Pancreas (tissue), 10 donors: ENCODE measurements around the gene KLF3. TPM values are rescaled to one million over a fixed set of nuclear protein-coding genes. Genes with fewer than 3 reads are reported as not detected.
"Not testable (repeated sequence)": the region's sequence is repeated elsewhere in the genome, so short reads cannot be mapped to it uniquely, and the experiment has no call there.

Experiments used
- ATAC-seq, 4 donors: fragments of 200-7000 bp; cut with Tn5 transposase; one replicate each; pipeline versions ENCODE4 v1.8.0 to v1.9.1; 2020; ENCODE audit warnings: mild to moderate bottlenecking in 4 of 4, moderate library complexity in 4 of 4
- DNase-seq, 6 donors: peaks; one replicate each; pipeline ENCODE4 v3.0.0-alpha.2; 2020
- FAIRE-seq: peaks from 2 replicates; lab custom pipeline; 2012; peaks lifted over from hg19 to GRCh38; lab: Jason Lieb, UNC
- H3K27ac ChIP-seq, 4 donors: fragments of 200-600 bp; sonication (generic); 1 replicate in 3 of 4; 2 replicates in 1 of 4; pipeline versions ENCODE4 v1.5.0 to v1.8.0; 2020
- H3K27me3 ChIP-seq, 4 donors: fragments of 200-600 bp; one replicate each; pipeline ENCODE4 v1.8.0; 2021
- H3K36me3 ChIP-seq, 3 donors: fragments of 200-600 bp; sonication (generic) in 1 of 3; one replicate each; pipeline versions ENCODE4 v1.5.0 to v1.8.0; 2020 to 2021
- H3K4me1 ChIP-seq, 3 donors: fragments of 200-600 bp; one replicate each; pipeline ENCODE4 v1.8.0; 2021
- H3K4me3 ChIP-seq, 4 donors: fragments of 200-600 bp; sonication (generic) in 2 of 4; one replicate each; pipeline versions ENCODE4 v1.5.0 to v1.8.0; 2020 to 2021
- H3K9me3 ChIP-seq, 4 donors: fragments of 200-600 bp; one replicate each; pipeline ENCODE4 v1.8.0; 2021
- WGBS, 2 donors: extraction: QIAGEN DNeasy Blood & Tissue Kit; methylation state at CpG; one replicate each; pipeline ENCODE4 v1.1.7; 2013; 5-methylcytosine and 5-hydroxymethylcytosine counted together
- intact Hi-C, 3 donors: fragments of 100-400 bp; cut with DNase I; formaldehyde crosslinking; loops; one replicate each; pipeline versions ENCODE4 v1.11.1 to v1.14.2; 2022
- polyA plus RNA-seq, 2 donors: library from polyadenylated mRNA; stranded (reverse); fragments of 200-250 nt; gene quantifications; one replicate each; pipeline ENCODE4 v1.2.3, GENCODE V29; 2013
- total RNA-seq, 6 donors: library from RNA; stranded (reverse); fragmentation: NEBNext Ultra II Directional in 4 of 6; extraction: Animal tissue kit (Norgen Biotek cat#: 25700) in 4 of 6; gene quantifications; one replicate each; pipeline versions ENCODE4 v1.2.1 to v1.2.4, GENCODE V29; 2021 to 2023
- TF ChIP-seq, protein P1 (sequence below), 4 donors: fragments of 200-600 bp; sonication (generic) in 3 of 4; IDR thresholded peaks; one replicate each; pipeline versions ENCODE4 v1.5.0 to v1.8.0; 2021; ENCODE audit warnings: antibody characterized with exemption in 4 of 4
- donor health status: healthy with polysubstance abuse.
- donor health status: DM: no; HTN: no; CAD: no; lungs with moderate emphysema.
- donor health status: DM: no; HTN: no; CAD: no.
- donor health status: control.
- donor health status: control.
- donor health status: Bipolar disorder and iron deficiency.
- donor health status: DM: yes; HTN: yes; CAD: no.
- donor health status: DM: no; HTN: no; CAD: no.
- donor health status: DM: no; HTN: no; CAD: no.
- donor health status: DM: yes; HTN: yes; CAD: no.

The KLF3 gene
- total and polyA plus RNA-seq, 8 donors, result 8.7 to 33.4 (median 25.0) TPM

DNA sequence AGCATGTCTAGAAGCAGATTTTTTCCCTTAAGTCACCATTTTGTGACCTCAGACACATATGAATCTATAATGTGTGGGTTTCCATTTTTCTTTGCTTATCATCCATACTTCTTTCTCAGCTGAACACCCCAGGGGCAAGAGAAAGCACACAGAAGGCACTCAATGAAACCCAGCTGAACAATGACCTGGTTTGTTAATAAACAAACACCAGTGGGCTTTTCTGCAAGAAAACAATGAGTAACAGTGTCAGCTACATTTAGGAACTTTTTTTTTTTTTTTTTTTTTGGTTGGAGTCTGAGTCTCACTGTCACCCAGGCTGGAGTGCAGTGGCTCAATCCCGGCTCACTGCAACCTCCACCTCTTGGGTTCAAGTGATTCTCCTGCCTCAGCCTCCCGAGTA lies 40.7 kb upstream of the KLF3 start:
- Histone ChIP-seq H3K36me3 (no peaks in the 10 kb centered on the region), H3K4me1 (peaks cover 0 to 13% (median 7%) of the 10 kb centered on the region in 3 donors), H3K4me3 (no peak overlapping the region), H3K9me3 (no peaks in the 10 kb centered on the region), H3K27ac (no peak overlapping the region), H3K27me3 (no peaks in the 10 kb centered on the region)
- intact Hi-C loops, result no loop called here
- TF ChIP-seq, protein P1, sequence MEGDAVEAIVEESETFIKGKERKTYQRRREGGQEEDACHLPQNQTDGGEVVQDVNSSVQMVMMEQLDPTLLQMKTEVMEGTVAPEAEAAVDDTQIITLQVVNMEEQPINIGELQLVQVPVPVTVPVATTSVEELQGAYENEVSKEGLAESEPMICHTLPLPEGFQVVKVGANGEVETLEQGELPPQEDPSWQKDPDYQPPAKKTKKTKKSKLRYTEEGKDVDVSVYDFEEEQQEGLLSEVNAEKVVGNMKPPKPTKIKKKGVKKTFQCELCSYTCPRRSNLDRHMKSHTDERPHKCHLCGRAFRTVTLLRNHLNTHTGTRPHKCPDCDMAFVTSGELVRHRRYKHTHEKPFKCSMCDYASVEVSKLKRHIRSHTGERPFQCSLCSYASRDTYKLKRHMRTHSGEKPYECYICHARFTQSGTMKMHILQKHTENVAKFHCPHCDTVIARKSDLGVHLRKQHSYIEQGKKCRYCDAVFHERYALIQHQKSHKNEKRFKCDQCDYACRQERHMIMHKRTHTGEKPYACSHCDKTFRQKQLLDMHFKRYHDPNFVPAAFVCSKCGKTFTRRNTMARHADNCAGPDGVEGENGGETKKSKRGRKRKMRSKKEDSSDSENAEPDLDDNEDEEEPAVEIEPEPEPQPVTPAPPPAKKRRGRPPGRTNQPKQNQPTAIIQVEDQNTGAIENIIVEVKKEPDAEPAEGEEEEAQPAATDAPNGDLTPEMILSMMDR (IDR thresholded peaks at IDR 0.05), result no peak
- WGBS, 2 donors, result 93 to 94% methylated on average over 2 of the region's 2 CpGs
- no peak for FAIRE-seq
- no peak for ATAC-seq
- DNase-seq, result no peak

DNA sequence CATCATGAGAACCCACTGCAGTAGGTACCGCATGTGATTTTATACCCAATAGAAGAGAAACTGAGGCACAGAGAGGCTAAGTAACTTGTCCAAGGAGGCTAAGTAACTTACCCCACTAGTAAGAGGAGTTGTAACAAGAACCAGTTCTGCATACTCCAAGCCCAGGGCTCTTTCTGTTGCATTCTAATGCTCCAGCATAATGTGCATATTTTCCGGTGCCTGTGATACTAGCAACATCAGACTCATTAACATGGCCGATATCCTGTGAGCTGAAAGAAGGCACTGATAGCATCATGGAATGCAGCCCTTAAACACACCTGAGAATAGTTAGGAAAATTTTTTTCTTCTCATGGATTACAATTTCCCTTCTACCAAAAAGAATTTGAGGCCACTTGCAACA lies 39.7 kb upstream of the KLF3 start:
- TF ChIP-seq, protein P1 (IDR thresholded peaks at IDR 0.05), result no peak
- 94 to 97% methylated on average over 3 of the region's 3 CpGs for WGBS, 2 donors
- Histone ChIP-seq H3K4me3 (no peak overlapping the region), H3K36me3 (no peaks in the 10 kb centered on the region), H3K27me3 (no peaks in the 10 kb centered on the region), H3K9me3 (no peaks in the 10 kb centered on the region), H3K4me1 (peaks cover 0 to 13% (median 7%) of the 10 kb centered on the region in 3 donors), H3K27ac (no peak overlapping the region)
- no peak for ATAC-seq
- FAIRE-seq, result no peak
- intact Hi-C loops, result no loop called here
- no peak for DNase-seq

DNA sequence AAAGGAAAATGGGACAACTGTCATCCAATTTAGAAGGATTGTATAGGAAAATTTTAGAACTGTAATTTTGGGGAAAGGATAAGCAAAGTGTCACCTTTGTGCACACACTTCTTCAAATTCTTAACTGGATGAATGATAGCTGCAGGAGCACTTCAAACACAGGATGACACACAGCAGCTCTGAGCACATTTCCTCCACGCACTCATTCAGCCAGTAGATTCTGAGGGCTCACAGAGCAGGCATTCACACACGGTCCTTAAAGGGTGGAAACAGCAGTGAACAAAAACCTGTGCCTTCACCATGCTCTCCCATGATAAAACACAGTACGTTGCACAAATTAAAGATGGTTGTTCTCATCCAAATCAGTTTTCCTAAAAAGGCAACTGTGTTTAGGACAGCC lies 38.5 kb upstream of the KLF3 start:
- H3K4me3 ChIP-seq, result no peak overlapping the region
- ATAC-seq (no peak), FAIRE-seq (no peak), DNase-seq (no peak)
- H3K4me1 ChIP-seq, result peaks cover 0 to 9% (median 7%) of the 10 kb centered on the region in 3 donors
- no peaks in the 10 kb centered on the region for H3K27me3 ChIP-seq
- intact Hi-C loops, result no loop called here
- 76 to 77% methylated on average over 3 of the region's 3 CpGs for WGBS, 2 donors
- H3K36me3 ChIP-seq, result no peaks in the 10 kb centered on the region
- TF ChIP-seq, protein P1 (IDR thresholded peaks at IDR 0.05), result no peak
- no peak overlapping the region for H3K27ac ChIP-seq
- no peaks in the 10 kb centered on the region for H3K9me3 ChIP-seq

DNA sequence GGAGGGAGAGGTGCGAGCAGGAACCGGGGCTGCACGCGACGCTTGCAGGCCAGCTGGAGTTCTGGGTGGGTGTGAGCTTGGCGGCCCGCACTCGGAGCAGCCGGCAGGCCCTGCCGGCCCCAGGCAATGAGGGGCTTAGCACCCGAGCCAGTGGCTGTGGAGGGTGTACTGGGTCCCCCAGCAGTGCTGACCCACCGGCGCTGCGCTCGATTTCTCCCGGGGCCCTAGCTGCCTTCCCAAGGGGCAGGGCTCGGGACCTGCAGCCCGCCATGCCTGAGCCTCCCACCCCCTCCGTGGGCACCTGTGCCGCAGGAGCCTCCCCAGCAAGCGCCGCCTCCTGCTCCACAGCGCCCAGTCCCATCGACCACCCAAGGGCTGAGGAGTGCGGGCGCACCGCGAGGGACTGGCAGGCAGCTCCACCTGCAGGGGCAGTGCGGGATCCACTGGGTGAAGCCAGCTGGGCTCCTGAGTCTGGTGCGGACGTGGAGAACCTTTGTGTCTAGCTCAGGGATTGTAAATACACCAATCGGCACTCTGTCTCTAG lies 37.0 kb upstream of the KLF3 start:
- not testable (repeated sequence) for ATAC-seq

DNA sequence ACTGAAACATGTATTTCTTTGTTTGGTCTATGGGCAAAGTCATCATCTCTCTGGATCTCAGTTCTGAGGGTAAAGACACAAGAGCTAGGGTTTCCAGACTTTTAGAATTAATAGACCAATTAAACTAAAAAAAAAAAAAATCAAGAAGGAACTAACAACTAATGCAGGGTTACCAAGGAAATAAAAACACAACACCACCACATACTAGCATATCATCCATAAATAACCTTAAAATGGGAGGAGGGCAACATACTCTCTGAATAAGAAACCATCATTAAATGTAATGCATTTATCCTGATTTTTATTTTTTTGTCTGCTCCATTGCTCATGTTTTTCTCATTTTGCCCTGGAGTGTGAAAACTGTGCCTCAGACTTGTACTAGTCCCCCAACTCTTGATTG lies 33.5 kb upstream of the KLF3 start:
- FAIRE-seq, result no peak
- H3K9me3 ChIP-seq, result no peaks in the 10 kb centered on the region
- H3K36me3 ChIP-seq, result no peaks in the 10 kb centered on the region
- TF ChIP-seq, protein P1 (IDR thresholded peaks at IDR 0.05), result no peak
- intact Hi-C loops, result no loop called here
- H3K27me3 ChIP-seq, result no peaks in the 10 kb centered on the region
- ATAC-seq, result no peak
- no peak for DNase-seq
- no peaks in the 10 kb centered on the region for H3K4me1 ChIP-seq
- H3K27ac ChIP-seq, result no peak overlapping the region
- H3K4me3 ChIP-seq, result no peak overlapping the region

More for the DNA sequence above, 37.0 kb upstream of the KLF3 start:
- H3K27me3 ChIP-seq, intact Hi-C loops, H3K9me3 ChIP-seq, H3K4me1 ChIP-seq, H3K4me3 ChIP-seq, H3K27ac ChIP-seq, FAIRE-seq, H3K36me3 ChIP-seq: not testable (repeated sequence)
- WGBS, 2 donors, result 93 to 95% methylated on average over 32 of the region's 32 CpGs
- DNase-seq, result peak in 1 of 6 donors; percentile 58
